Esophagus muscularis mucosa (tissue), 3 donors: ENCODE data around the gene MFSD12.

Source experiments
- POLR2A ChIP-seq: fragments of 450-650 bp; IDR thresholded peaks from one replicate; pipeline ENCODE4 v1.6.1; 2017; ENCODE audit warnings: antibody characterized with exemption, moderate library complexity, mild to moderate bottlenecking, low read depth
- TF ChIP-seq, protein P1 (sequence below), 3 experiments: fragments of 200-600 bp in 2 of 3; fragments of 450-650 bp in 1 of 3; sonication (generic) in 2 of 3; IDR thresholded peaks; one replicate each; pipeline ENCODE4 v1.5.1; 2017 to 2019; ENCODE audit warnings: antibody characterized with exemption in 3 of 3, mild to moderate bottlenecking in 2 of 3, moderate library complexity in 1 of 3

DNA sequence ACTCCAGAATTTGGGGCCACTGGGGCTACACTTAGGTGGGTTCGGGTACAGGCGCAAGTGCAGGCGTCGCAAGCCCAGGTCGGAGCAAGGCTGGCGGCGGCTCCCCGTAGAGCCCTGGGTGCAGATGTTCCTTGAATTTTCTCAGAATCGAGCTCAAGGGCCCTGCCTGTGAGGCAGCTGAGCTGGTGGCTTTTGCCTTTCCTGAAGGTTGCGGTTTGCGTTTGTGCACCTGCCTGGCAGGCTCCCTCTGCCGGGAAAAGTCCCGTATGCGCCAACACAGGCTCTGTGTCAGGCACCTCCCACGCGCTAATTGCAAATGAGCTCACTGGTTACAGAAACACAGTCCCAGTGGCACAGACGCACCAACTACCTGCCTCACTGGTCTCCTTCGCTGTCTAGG, 62.8 kb downstream of the MFSD12 start:
- TF ChIP-seq, protein P1, sequence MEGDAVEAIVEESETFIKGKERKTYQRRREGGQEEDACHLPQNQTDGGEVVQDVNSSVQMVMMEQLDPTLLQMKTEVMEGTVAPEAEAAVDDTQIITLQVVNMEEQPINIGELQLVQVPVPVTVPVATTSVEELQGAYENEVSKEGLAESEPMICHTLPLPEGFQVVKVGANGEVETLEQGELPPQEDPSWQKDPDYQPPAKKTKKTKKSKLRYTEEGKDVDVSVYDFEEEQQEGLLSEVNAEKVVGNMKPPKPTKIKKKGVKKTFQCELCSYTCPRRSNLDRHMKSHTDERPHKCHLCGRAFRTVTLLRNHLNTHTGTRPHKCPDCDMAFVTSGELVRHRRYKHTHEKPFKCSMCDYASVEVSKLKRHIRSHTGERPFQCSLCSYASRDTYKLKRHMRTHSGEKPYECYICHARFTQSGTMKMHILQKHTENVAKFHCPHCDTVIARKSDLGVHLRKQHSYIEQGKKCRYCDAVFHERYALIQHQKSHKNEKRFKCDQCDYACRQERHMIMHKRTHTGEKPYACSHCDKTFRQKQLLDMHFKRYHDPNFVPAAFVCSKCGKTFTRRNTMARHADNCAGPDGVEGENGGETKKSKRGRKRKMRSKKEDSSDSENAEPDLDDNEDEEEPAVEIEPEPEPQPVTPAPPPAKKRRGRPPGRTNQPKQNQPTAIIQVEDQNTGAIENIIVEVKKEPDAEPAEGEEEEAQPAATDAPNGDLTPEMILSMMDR (IDR thresholded peaks at IDR 0.05) = no peak
- no peak for TF ChIP-seq POLR2A
